H1 (cell line): ENCODE results near the gene CLIC3. TPM values are rescaled to one million over a fixed set of nuclear protein-coding genes. Genes with fewer than 3 reads are reported as not detected.

Experiments
- CTCF ChIA-PET: fragments of 300-600 bp; sonication (Branson Sonifier 250); formaldehyde crosslinking; loops from one replicate; lab custom pipeline; 2021; ENCODE audit not compliant: partially characterized antibody; lab: Charles Lee
- POLR2A ChIA-PET: fragments of 300-600 bp; sonication (Branson Sonifier 250); formaldehyde crosslinking; loops from one replicate; lab custom pipeline; 2021; ENCODE audit warnings: inconsistent platforms; ENCODE audit not compliant: partially characterized antibody; lab: Charles Lee
- DNase-seq, 2 experiments: peaks; one replicate each; pipeline versions ENCODE4 v3.0.0 to v3.0.0-alpha.2; 2010 to 2022; ENCODE audit warnings: low spot score in 2 of 2, low read depth in 1 of 2, mixed read lengths in 1 of 2
- FAIRE-seq: peaks from 2 replicates; lab custom pipeline; 2011; peaks lifted over from hg19 to GRCh38; lab: Jason Lieb, UNC
- H2AFZ ChIP-seq: 2 replicates; pipeline ENCODE4 v1.8.1; 2012; ENCODE audit warnings: low read length, inconsistent platforms
- H2AK5ac ChIP-seq: 2 replicates; pipeline ENCODE4 v1.6.1; 2013; ENCODE audit warnings: low read depth, low read length
- H2BK120ac ChIP-seq: replicated peaks from 2 replicates; pipeline ENCODE3; 2013; ENCODE audit warnings: low read depth, low read length, inconsistent platforms
- H2BK12ac ChIP-seq: 2 replicates; pipeline ENCODE4 v1.6.1; 2013; ENCODE audit warnings: low read depth, low read length
- H2BK15ac ChIP-seq: 2 replicates; pipeline ENCODE4 v1.6.1; 2013; ENCODE audit warnings: low read length
- H2BK20ac ChIP-seq: 2 replicates; pipeline ENCODE4 v1.6.1; 2013; ENCODE audit warnings: low read length
- H2BK5ac ChIP-seq: 2 replicates; pipeline ENCODE4 v1.6.1; 2013; ENCODE audit warnings: low read depth, low read length
- H3K14ac ChIP-seq: 2 replicates; pipeline ENCODE4 v1.6.1; 2013; ENCODE audit warnings: inconsistent platforms; ENCODE audit not compliant: insufficient read length
- H3K18ac ChIP-seq: 2 replicates; pipeline ENCODE4 v1.6.1; 2013; ENCODE audit warnings: low read length; ENCODE audit errors: extremely low read depth
- H3K23ac ChIP-seq: 2 replicates; pipeline ENCODE4 v1.6.1; 2013; ENCODE audit warnings: inconsistent platforms; ENCODE audit not compliant: insufficient read length
- H3K23me2 ChIP-seq: 2 replicates; pipeline ENCODE4 v1.6.1; 2013; ENCODE audit warnings: low read depth, low read length
- H3K27ac ChIP-seq: 2 replicates; pipeline ENCODE4 v1.6.1; 2011; ENCODE audit warnings: low read depth, low read length, inconsistent platforms
- H3K27me3 ChIP-seq, 4 experiments: replicated peaks in 1 of 4; 1 replicate in 1 of 4; 2 replicates in 3 of 4; pipeline versions ENCODE4 v1.6.1 to v1.8.1; 2011 to 2013; ENCODE audit warnings: low read length in 3 of 4, mild to moderate bottlenecking in 3 of 4, inconsistent platforms in 2 of 4, mixed read lengths in 2 of 4, moderate library complexity in 1 of 4; ENCODE audit not compliant: control insufficient read depth in 3 of 4, insufficient read depth in 3 of 4; ENCODE audit errors: extremely low read depth in 1 of 4
- H3K36me3 ChIP-seq, 4 experiments: 2 replicates each; pipeline versions ENCODE4 v1.6.1 to v1.8.1; 2011 to 2013; ENCODE audit warnings: mild to moderate bottlenecking in 4 of 4, low read length in 3 of 4, moderate library complexity in 2 of 4, control low read depth in 1 of 4, inconsistent platforms in 1 of 4; ENCODE audit not compliant: insufficient read depth in 4 of 4, control insufficient read depth in 2 of 4
- H3K4ac ChIP-seq: replicated peaks from 2 replicates; pipeline ENCODE3; 2013; ENCODE audit warnings: low read length, low read depth, mixed read lengths, inconsistent platforms; ENCODE audit not compliant: insufficient read length
- H3K4me1 ChIP-seq, 4 experiments: replicated peaks in 1 of 4; 1 replicate in 1 of 4; 2 replicates in 3 of 4; pipeline versions ENCODE4 v1.6.1 to v1.8.1; 2011 to 2013; ENCODE audit warnings: low read length in 3 of 4, inconsistent platforms in 2 of 4, mixed read lengths in 1 of 4; ENCODE audit not compliant: insufficient read depth in 4 of 4, control insufficient read depth in 3 of 4
- H3K4me2 ChIP-seq, 2 experiments: 2 replicates each; pipeline versions ENCODE4 v1.6.1 to v1.8.1; 2011 to 2013; ENCODE audit warnings: low read depth in 2 of 2, low read length in 2 of 2, control low read depth in 1 of 2, inconsistent platforms in 1 of 2, mild to moderate bottlenecking in 1 of 2; ENCODE audit not compliant: insufficient read depth in 1 of 2
- H3K4me3 ChIP-seq, 4 experiments: fragments of 200-600, 300-600 bp in 1 of 4; sonication (generic), shearing (Covaris generic), sonication (Bioruptor Twin) in 1 of 4; 2 replicates each; pipeline versions ENCODE4 v1.5.1 to v1.8.1; 2011 to 2016; ENCODE audit warnings: low read length in 4 of 4, low read depth in 3 of 4, control low read depth in 2 of 4, inconsistent platforms in 2 of 4, mild to moderate bottlenecking in 2 of 4, mixed read lengths in 1 of 4, moderate library complexity in 1 of 4; ENCODE audit not compliant: insufficient read depth in 2 of 4; ENCODE audit errors: extremely low read depth in 1 of 4
- H3K56ac ChIP-seq: replicated peaks from 2 replicates; pipeline ENCODE3; 2013; ENCODE audit warnings: low read depth, mild to moderate bottlenecking, mixed read lengths, low read length, inconsistent platforms; ENCODE audit not compliant: insufficient read length
- H3K79me1 ChIP-seq: 2 replicates; pipeline ENCODE4 v1.6.1; 2013; ENCODE audit warnings: low read depth, low read length, control low read depth
- H3K79me2 ChIP-seq, 2 experiments: 2 replicates each; pipeline versions ENCODE4 v1.6.1 to v1.8.1; 2012 to 2013; ENCODE audit warnings: low read length in 2 of 2, mild to moderate bottlenecking in 2 of 2, inconsistent platforms in 1 of 2; ENCODE audit not compliant: insufficient read depth in 2 of 2, control insufficient read depth in 1 of 2
- H3K9ac ChIP-seq, 4 experiments: replicated peaks in 1 of 4; 1 replicate in 1 of 4; 2 replicates in 3 of 4; pipeline versions ENCODE4 v1.6.1 to v1.8.1; 2011 to 2013; ENCODE audit warnings: low read depth in 3 of 4, low read length in 3 of 4, control low read depth in 2 of 4, mild to moderate bottlenecking in 2 of 4, moderate library complexity in 2 of 4, inconsistent platforms in 1 of 4; ENCODE audit errors: extremely low read depth in 1 of 4
- H3K9me3 ChIP-seq, 2 experiments: 2 replicates each; pipeline versions ENCODE4 v1.6.1 to v1.8.1; 2012 to 2013; ENCODE audit warnings: mild to moderate bottlenecking in 2 of 2, moderate library complexity in 2 of 2, control low read depth in 1 of 2, inconsistent platforms in 1 of 2, low read depth in 1 of 2, low read length in 1 of 2, mixed read lengths in 1 of 2; ENCODE audit not compliant: insufficient read depth in 2 of 2
- H4K20me1 ChIP-seq, 2 experiments: replicated peaks in 1 of 2; 2 replicates each; pipeline versions ENCODE3 to v1.8.1; 2011 to 2013; ENCODE audit warnings: inconsistent platforms in 2 of 2, low read length in 2 of 2, mild to moderate bottlenecking in 1 of 2; ENCODE audit not compliant: insufficient read depth in 2 of 2, control insufficient read depth in 1 of 2
- H4K5ac ChIP-seq: 2 replicates; pipeline ENCODE4 v1.6.1; 2013; ENCODE audit warnings: low read length, low read depth, mixed read lengths, inconsistent platforms; ENCODE audit not compliant: insufficient read length
- H4K8ac ChIP-seq: 2 replicates; pipeline ENCODE4 v1.8.0; 2013; ENCODE audit warnings: mild to moderate bottlenecking, moderate library complexity, low read length, inconsistent platforms; ENCODE audit not compliant: insufficient read depth; ENCODE audit errors: extremely low read depth
- H4K91ac ChIP-seq: replicated peaks from 2 replicates; pipeline ENCODE3; 2013; ENCODE audit warnings: low read length, mixed read lengths, inconsistent platforms; ENCODE audit not compliant: insufficient read length
- BRCA1 ChIP-seq: IDR thresholded peaks from 2 replicates; pipeline ENCODE4 v1.6.1; 2012; ENCODE audit warnings: low read depth, low read length, improper control_type of control experiment
- EP300 ChIP-seq, 2 experiments: IDR thresholded peaks; 1 replicate in 1 of 2; 2 replicates in 1 of 2; pipeline ENCODE4 v1.6.1; 2011 to 2012; ENCODE audit warnings: low read depth in 2 of 2, low read length in 2 of 2, mild to moderate bottlenecking in 2 of 2, borderline replicate concordance in 1 of 2, inconsistent platforms in 1 of 2, moderate library complexity in 1 of 2
- GABPA ChIP-seq: IDR thresholded peaks from 2 replicates; pipeline ENCODE4 v1.6.1; 2011; ENCODE audit warnings: mild to moderate bottlenecking, low read length, moderate library complexity, borderline replicate concordance; ENCODE audit not compliant: insufficient read depth
- GTF2F1 ChIP-seq: IDR thresholded peaks from 2 replicates; pipeline ENCODE4 v1.6.1; 2012; ENCODE audit warnings: low read depth, low read length, improper control_type of control experiment, borderline replicate concordance
- JUND ChIP-seq: IDR thresholded peaks from 2 replicates; pipeline ENCODE4 v1.6.1; 2011; ENCODE audit warnings: mild to moderate bottlenecking, improper control_type of control experiment, low read length
- RFX5 ChIP-seq: IDR thresholded peaks from 2 replicates; pipeline ENCODE4 v1.6.1; 2011; ENCODE audit warnings: low read depth, low read length, improper control_type of control experiment, borderline replicate concordance
- SP4 ChIP-seq: IDR thresholded peaks from 2 replicates; pipeline ENCODE4 v1.6.1; 2012; ENCODE audit warnings: low read length, inconsistent platforms
- TAF7 ChIP-seq: optimal IDR thresholded peaks from 2 replicates; pipeline ENCODE3; 2011; ENCODE audit warnings: low read depth, mild to moderate bottlenecking, inconsistent platforms, low read length, moderate library complexity, borderline replicate concordance
- WGBS, 2 experiments: shearing (Covaris generic) in 1 of 2; methylation state at CpG; one replicate each; pipeline versions ENCODE4 v1.1.6 to v1.1.7; 2013 to 2015; ENCODE audit warnings: low lambda C conversion rate in 2 of 2, mixed read lengths in 2 of 2, inconsistent platforms in 1 of 2, low coverage in 1 of 2, missing lambda C conversion rate in 1 of 2; ENCODE audit not compliant: insufficient replicate concordance in 2 of 2, insufficient coverage in 1 of 2, insufficient read length in 1 of 2; ENCODE audit errors: extremely low coverage in 1 of 2, missing lambda C conversion rate in 1 of 2; 5-methylcytosine and 5-hydroxymethylcytosine counted together
- polyA plus RNA-seq, 7 experiments: library from polyadenylated mRNA; depleted of rRNA in 3 of 7; stranded (reverse) in 5 of 7; unstranded in 2 of 7; fragments of >200 nt in 5 of 7; fragments of 200-250 nt in 2 of 7; gene quantifications; 1 replicate in 5 of 7; 2 replicates in 1 of 7; 4 replicates in 1 of 7; pipeline versions ENCODE4 v1.2.1 to v1.2.3, GENCODE V29; 2011 to 2013; ENCODE audit warnings: missing spikeins in 2 of 7, mixed read lengths in 2 of 7
- total RNA-seq: library from RNA; stranded (reverse); fragmentation: NEBNext Ultra II Directional; extraction: Animal tissue kit (Norgen Biotek cat#: 25700); gene quantifications from 2 replicates; pipeline ENCODE4 v1.2.1, GENCODE V29; 2021

The CLIC3 gene
- total and polyA plus RNA-seq, 2 of the 8 experiments (the other 6 are each of a cell fraction or from before 2014, with no cell fraction given), result 0.12 TPM; not detected in 1

DNA sequence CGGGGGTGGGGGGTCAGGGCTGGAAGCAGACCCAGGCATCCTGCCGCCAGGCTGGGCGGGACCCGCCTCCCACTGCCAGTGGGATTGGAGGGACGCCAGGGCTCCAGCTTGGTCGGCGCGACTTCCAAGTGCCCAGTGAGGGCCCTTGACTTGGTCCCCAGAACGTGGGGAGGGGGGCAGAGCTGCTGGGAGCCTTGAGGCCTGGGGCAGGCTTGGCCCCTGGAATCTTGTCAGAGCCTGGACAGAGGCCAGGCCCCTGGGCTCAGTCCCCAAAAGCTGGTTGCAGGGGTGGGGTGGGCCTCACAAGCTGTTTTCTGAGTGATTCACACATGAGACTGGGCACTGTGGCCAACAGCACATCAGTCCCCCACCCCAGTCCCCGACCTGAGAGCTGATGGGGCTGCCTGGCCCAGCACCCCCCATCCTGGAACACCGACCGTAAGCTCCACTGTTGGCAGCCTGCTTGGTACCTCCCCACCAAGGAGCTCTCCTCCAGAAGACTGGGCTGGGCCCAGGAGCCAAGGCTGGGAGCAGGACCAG lies 526 bp downstream of the CLIC3 start:
- Histone ChIP-seq H3K4ac (no peak overlapping the region), H2BK20ac (no peak overlapping the region), H3K4me1 (peaks cover 0 to 20% (median 11%) of the 10 kb centered on the region in 4 experiments; a peak in 6 of 7 replicates), H2BK15ac (no peak overlapping the region), H3K9me3 (0 out of 4 replicates have a peak, but pooled peaks cover 1 to 3% of the 10 kb centered on the region in 2 experiments), H2AK5ac (no peak overlapping the region), H3K23ac (no peak overlapping the region), H2BK5ac (no peak overlapping the region), H3K4me2 (peak overlapping the region in 1 of 2 experiments; percentile 77; a peak in 1 of 4 replicates), H3K14ac (no peak overlapping the region), H2AFZ (no peak overlapping the region), H3K27ac (no peak overlapping the region), H3K4me3 (0 out of 8 replicates have a peak overlapping the region, but pooled peaks of 1 of the 4 experiments have one; percentile 50), H4K8ac (no peak overlapping the region), H3K79me2 (no peaks in the 10 kb centered on the region), H3K27me3 (peaks cover 0 to 5% (median 3%) of the 10 kb centered on the region in 4 experiments; a peak in 3 of 7 replicates), H3K36me3 (peaks cover 0 to 2% (median 0%) of the 10 kb centered on the region in 4 experiments; a peak in 1 of 8 replicates), H2BK12ac (no peak overlapping the region), H4K5ac (no peak overlapping the region), H2BK120ac (no peak overlapping the region), H4K20me1 (peaks cover 0 to 2% of the 10 kb centered on the region in 2 experiments), H3K18ac (no peak overlapping the region), H3K23me2 (peaks cover 17% of the 10 kb centered on the region), H3K9ac (no peak overlapping the region), H3K56ac (no peak overlapping the region), H3K79me1 (no peaks in the 10 kb centered on the region), H4K91ac (no peak overlapping the region)
- WGBS, 2 experiments, result 74% methylated on average over 3 of the region's 12 CpGs; no CpG with 5 or more reads in 1 of the 2 experiments
- POLR2A ChIA-PET, result interaction anchor here (0.8 to 1.4 kb wide), 5 partner anchors 10 to 152 kb away, joined by 3 to 5 read pairs (median 3); no protein-coding TSS in a partner anchor
- DNase-seq (no peak), FAIRE-seq (no peak)
- CTCF ChIA-PET, result interaction anchor here (0.6 to 5.6 kb wide), 14 partner anchors 8 to 179 kb away, joined by 3 to 29 read pairs (median 4); partner anchors contain the start of genes ABCA2, FUT7, LCNL1 and PTGDS
- TF ChIP-seq SP4 (no peak), JUND (no peak), BRCA1 (no peak), GTF2F1 (no peak), GABPA (no peak), TAF7 (no peak), RFX5 (no peak), EP300 (IDR thresholded peaks at IDR 0.05; ENCODE audit: borderline replicate concordance in 1 of 2, low read depth in 2 of 2, low read length in 2 of 2) (no peak)
